NCI-H2196 treated with DMSO at 0.1 percent for 48 hours (cell line): ENCODE measurements around the gene NDST1.
A peak's percentile ranks its signal among the peaks of the same experiment; 100 is the strongest.

Source experiments
- DNase-seq: peaks from one replicate; lab custom pipeline; 2025; ENCODE audit not compliant: unreplicated experiment; lab: John Stamatoyannopoulos, UW

NDST1 gene

GRCh38 chr5:150561571-150562275 is 53.8 kb downstream of the NDST1 start:
- no peak for DNase-seq

GRCh38 chr5:150562832-150563231 is 54.9 kb downstream of the NDST1 start:
- DNase-seq, result peak; percentile 16

GRCh38 chr5:150565868-150566267 is 57.9 kb downstream of the NDST1 start:
- no peak for DNase-seq

- no peak for DNase-seq
These were observed 59.2 kb downstream of the NDST1 start for GRCh38 chr5:150567031-150567717.

GRCh38 chr5:150568663-150569062 is 60.7 kb downstream of the NDST1 start:
- no peak for DNase-seq

- no peak for DNase-seq
These were observed 62.4 kb downstream of the NDST1 start for GRCh38 chr5:150570333-150570732.

- DNase-seq, result no peak
These were observed 63.9 kb downstream of the NDST1 start for GRCh38 chr5:150571836-150572235.

GRCh38 chr5:150573216-150573615 is 65.3 kb downstream of the NDST1 start:
- DNase-seq, result no peak

- no peak for DNase-seq
These were observed 66.2 kb downstream of the NDST1 start for GRCh38 chr5:150573867-150574817.

GRCh38 chr5:150574818-150575547 is 67.1 kb downstream of the NDST1 start:
- DNase-seq, result no peak

GRCh38 chr5:150575745-150576448 is 68.0 kb downstream of the NDST1 start:
- no peak for DNase-seq

- DNase-seq, result no peak
These were observed 68.6 kb downstream of the NDST1 start for GRCh38 chr5:150576449-150576949.

- no peak for DNase-seq
These were observed 69.6 kb downstream of the NDST1 start for GRCh38 chr5:150577378-150578139.

- DNase-seq, result no peak
These were observed 71.0 kb downstream of the NDST1 start for GRCh38 chr5:150578781-150579461.

GRCh38 chr5:150579462-150580400 is 71.8 kb downstream of the NDST1 start:
- DNase-seq, result no peak

- DNase-seq, result no peak
These were observed 73.0 kb downstream of the NDST1 start for GRCh38 chr5:150580917-150581316.

- DNase-seq, result no peak
These were observed 74.5 kb downstream of the NDST1 start for GRCh38 chr5:150582241-150583109.
